Suprapubic skin (tissue), 4 donors: ENCODE results near the gene LRRC55. TPM values are rescaled to one million over a fixed set of nuclear protein-coding genes. Genes with fewer than 3 reads are reported as not detected.

Experiments used
- DNase-seq, 2 donors: peaks; one replicate each; pipeline ENCODE4 v3.0.0-alpha.2; 2019; ENCODE audit warnings: low spot score in 2 of 2
- H3K27ac ChIP-seq: fragments of 200-600 bp; sonication (generic); one replicate; pipeline ENCODE4 v1.5.1; 2019
- H3K27me3 ChIP-seq: fragments of 200-600 bp; sonication (generic); one replicate; pipeline ENCODE4 v1.5.1; 2019
- H3K36me3 ChIP-seq: fragments of 200-600 bp; sonication (generic); one replicate; pipeline ENCODE4 v1.5.1; 2019
- H3K4me1 ChIP-seq: fragments of 200-600 bp; sonication (generic); one replicate; pipeline ENCODE4 v1.5.1; 2019
- H3K4me3 ChIP-seq: fragments of 200-600 bp; sonication (generic); one replicate; pipeline ENCODE4 v1.5.1; 2019; ENCODE audit warnings: mild to moderate bottlenecking
- H3K9me3 ChIP-seq: fragments of 200-600 bp; sonication (generic); one replicate; pipeline ENCODE4 v1.5.1; 2019
- CTCF ChIP-seq, 2 donors: fragments of 200-600 bp in 1 of 2; fragments of 450-650 bp in 1 of 2; sonication (generic) in 1 of 2; IDR thresholded peaks; one replicate each; pipeline ENCODE4 v1.5.1; 2016 to 2019; ENCODE audit warnings: antibody characterized with exemption in 2 of 2, mild to moderate bottlenecking in 1 of 2, moderate library complexity in 1 of 2
- EP300 ChIP-seq: sonication (generic); formaldehyde crosslinking; IDR thresholded peaks from one replicate; pipeline ENCODE4 v1.6.1; 2017; ENCODE audit warnings: antibody characterized with exemption
- POLR2A ChIP-seq, 2 donors: fragments of 450-650 bp; IDR thresholded peaks; one replicate each; pipeline ENCODE4 v1.6.1; 2017; ENCODE audit warnings: antibody characterized with exemption in 2 of 2, mild to moderate bottlenecking in 2 of 2, moderate library complexity in 2 of 2
- POLR2AphosphoS5 ChIP-seq, 3 donors: sonication (generic); formaldehyde crosslinking; IDR thresholded peaks; one replicate each; pipeline ENCODE4 v1.6.1; 2017; ENCODE audit warnings: antibody characterized with exemption in 3 of 3
- WGBS: methylation state at CpG from one replicate; pipeline ENCODE4 v1.1.5; 2018; 5-methylcytosine and 5-hydroxymethylcytosine counted together
- total RNA-seq, 4 donors: library from RNA; depleted of rRNA; stranded (reverse); fragments of >200 nt; gene quantifications; one replicate each; pipeline ENCODE4 v1.1.0, GENCODE V29; 2016

The LRRC55 gene
- total RNA-seq, 4 donors from 2014 or later = 0.08 to 0.24 (median 0.17) TPM; not detected in 1

- 73% methylated on average over 2 of the region's 2 CpGs for WGBS
- H3K4me1 ChIP-seq = no peaks in the 10 kb centered on the region
Measured at GRCh38 chr11:57140568-57140967, 41.2 kb upstream of the LRRC55 start.

GRCh38 chr11:57143459-57143858 is 38.3 kb upstream of the LRRC55 start:
- Histone ChIP-seq H3K36me3 (no peaks in the 10 kb centered on the region), H3K4me3 (no peak overlapping the region), H3K27me3 (no peaks in the 10 kb centered on the region), H3K9me3 (no peaks in the 10 kb centered on the region), H3K4me1 (no peaks in the 10 kb centered on the region), H3K27ac (no peak overlapping the region)
- 90% methylated on average over 4 of the region's 4 CpGs for WGBS
- no peak for DNase-seq
- no peak for TF ChIP-seq POLR2AphosphoS5 (IDR thresholded peaks at IDR 0.05)
- TF ChIP-seq CTCF (IDR thresholded peaks at IDR 0.05) = no peak
- TF ChIP-seq POLR2A (IDR thresholded peaks at IDR 0.05) = no peak
- no peak for TF ChIP-seq EP300

More at GRCh38 chr11:57140568-57140967, 41.2 kb upstream of the LRRC55 start:
- Histone ChIP-seq H3K4me3 (no peak overlapping the region), H3K27me3 (no peaks in the 10 kb centered on the region), H3K27ac (no peak overlapping the region), H3K36me3 (no peaks in the 10 kb centered on the region), H3K9me3 (no peaks in the 10 kb centered on the region)
- DNase-seq = no peak
- TF ChIP-seq POLR2A (IDR thresholded peaks at IDR 0.05) (no peak), POLR2AphosphoS5 (IDR thresholded peaks at IDR 0.05) (no peak), EP300 (no peak), CTCF (IDR thresholded peaks at IDR 0.05) (no peak)

GRCh38 chr11:57144075-57144474 is 37.7 kb upstream of the LRRC55 start:
- DNase-seq = no peak
- WGBS = 78% methylated on average over 5 of the region's 5 CpGs
- Histone ChIP-seq H3K27ac (no peak overlapping the region), H3K36me3 (no peaks in the 10 kb centered on the region), H3K27me3 (no peaks in the 10 kb centered on the region), H3K4me3 (no peak overlapping the region), H3K4me1 (no peaks in the 10 kb centered on the region), H3K9me3 (no peaks in the 10 kb centered on the region)
- TF ChIP-seq POLR2AphosphoS5 (IDR thresholded peaks at IDR 0.05) (no peak), POLR2A (IDR thresholded peaks at IDR 0.05) (no peak), CTCF (IDR thresholded peaks at IDR 0.05) (no peak), EP300 (no peak)

GRCh38 chr11:57144531-57145320 is 37.0 kb upstream of the LRRC55 start:
- Histone ChIP-seq H3K36me3 (no peaks in the 10 kb centered on the region), H3K4me1 (no peaks in the 10 kb centered on the region), H3K9me3 (no peaks in the 10 kb centered on the region), H3K27me3 (no peaks in the 10 kb centered on the region), H3K27ac (no peak overlapping the region), H3K4me3 (no peak overlapping the region)
- TF ChIP-seq POLR2A (IDR thresholded peaks at IDR 0.05) (no peak), EP300 (no peak), POLR2AphosphoS5 (IDR thresholded peaks at IDR 0.05) (no peak), CTCF (IDR thresholded peaks at IDR 0.05) (no peak)
- 56% methylated on average over 8 of the region's 9 CpGs for WGBS
- DNase-seq = no peak

GRCh38 chr11:57146301-57146700 is 35.5 kb upstream of the LRRC55 start:
- H3K9me3 ChIP-seq = no peaks in the 10 kb centered on the region
- no peaks in the 10 kb centered on the region for H3K36me3 ChIP-seq
- no peaks in the 10 kb centered on the region for H3K27me3 ChIP-seq
- DNase-seq = no peak
- H3K27ac ChIP-seq = no peak overlapping the region
- no peaks in the 10 kb centered on the region for H3K4me1 ChIP-seq
- no peak overlapping the region for H3K4me3 ChIP-seq
- 89% methylated on average over 3 of the region's 3 CpGs for WGBS
- TF ChIP-seq POLR2AphosphoS5 (IDR thresholded peaks at IDR 0.05) = no peak
- TF ChIP-seq POLR2A (IDR thresholded peaks at IDR 0.05) = no peak
- no peak for TF ChIP-seq CTCF (IDR thresholded peaks at IDR 0.05)
- TF ChIP-seq EP300 = no peak
